Right lobe of liver (tissue), 4 donors: ENCODE data around the gene AHCYL2.

Source experiments
- POLR2A ChIP-seq: fragments of 450-650 bp; IDR thresholded peaks from one replicate; pipeline ENCODE4 v1.6.1; 2017; ENCODE audit warnings: antibody characterized with exemption, mild to moderate bottlenecking
- TF ChIP-seq, protein P1 (sequence below), 4 donors: fragments of 200-600 bp in 3 of 4; fragments of 450-650 bp in 1 of 4; IDR thresholded peaks; one replicate each; pipeline versions ENCODE4 v1.5.1 to v1.8.0; 2016 to 2022; ENCODE audit warnings: antibody characterized with exemption in 4 of 4, mild to moderate bottlenecking in 2 of 4
- donor health status: DM: no; HTN: no; CAD: no.
- donor health status: DM: no; HTN: no; CAD: no.
- donor health status: DM: no; HTN: yes; CAD: no.

DNA sequence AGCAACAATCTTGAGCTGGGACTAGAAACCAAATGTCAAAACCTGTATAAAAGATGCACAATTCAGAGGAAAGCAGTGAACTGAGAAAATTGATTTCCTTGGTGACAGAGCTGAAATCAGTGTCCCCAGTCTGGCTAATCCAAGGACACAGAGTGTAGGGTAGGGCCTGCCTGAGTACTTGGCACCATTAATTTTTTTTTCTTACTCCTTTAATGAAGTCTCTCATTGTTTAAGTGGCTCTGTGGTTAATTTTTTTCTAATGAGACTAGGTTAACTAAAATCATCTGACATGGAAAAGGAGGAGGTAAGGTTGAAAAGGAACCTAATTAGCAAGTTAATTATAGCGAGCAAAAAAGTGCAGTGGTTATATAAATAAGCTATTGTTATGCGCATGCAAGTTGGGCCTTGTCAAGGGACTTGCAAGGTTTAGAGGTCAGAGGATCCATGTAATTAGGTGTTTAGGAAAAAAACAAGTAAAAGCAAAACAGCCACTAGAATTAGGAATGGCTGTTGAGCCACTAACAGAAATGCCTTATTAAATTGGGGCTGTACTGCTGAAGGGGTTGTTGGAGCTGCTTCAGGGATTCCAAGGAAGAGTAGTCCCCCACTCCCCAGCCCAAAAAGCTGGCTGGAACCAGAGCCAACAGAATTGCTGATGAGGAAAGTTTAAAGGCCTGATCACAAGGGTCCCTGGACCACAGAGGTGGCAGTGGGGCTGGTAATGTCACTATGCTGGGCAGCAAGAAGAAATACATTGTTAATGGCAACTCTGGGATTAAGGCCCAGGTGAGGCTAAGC, 150.5 kb downstream of the AHCYL2 start:
- TF ChIP-seq, protein P1, sequence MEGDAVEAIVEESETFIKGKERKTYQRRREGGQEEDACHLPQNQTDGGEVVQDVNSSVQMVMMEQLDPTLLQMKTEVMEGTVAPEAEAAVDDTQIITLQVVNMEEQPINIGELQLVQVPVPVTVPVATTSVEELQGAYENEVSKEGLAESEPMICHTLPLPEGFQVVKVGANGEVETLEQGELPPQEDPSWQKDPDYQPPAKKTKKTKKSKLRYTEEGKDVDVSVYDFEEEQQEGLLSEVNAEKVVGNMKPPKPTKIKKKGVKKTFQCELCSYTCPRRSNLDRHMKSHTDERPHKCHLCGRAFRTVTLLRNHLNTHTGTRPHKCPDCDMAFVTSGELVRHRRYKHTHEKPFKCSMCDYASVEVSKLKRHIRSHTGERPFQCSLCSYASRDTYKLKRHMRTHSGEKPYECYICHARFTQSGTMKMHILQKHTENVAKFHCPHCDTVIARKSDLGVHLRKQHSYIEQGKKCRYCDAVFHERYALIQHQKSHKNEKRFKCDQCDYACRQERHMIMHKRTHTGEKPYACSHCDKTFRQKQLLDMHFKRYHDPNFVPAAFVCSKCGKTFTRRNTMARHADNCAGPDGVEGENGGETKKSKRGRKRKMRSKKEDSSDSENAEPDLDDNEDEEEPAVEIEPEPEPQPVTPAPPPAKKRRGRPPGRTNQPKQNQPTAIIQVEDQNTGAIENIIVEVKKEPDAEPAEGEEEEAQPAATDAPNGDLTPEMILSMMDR (IDR thresholded peaks at IDR 0.05), result no peak
- TF ChIP-seq POLR2A, result no peak
